Measurements from ENCODE around the gene RAP1GAP.
"Not testable (repeated sequence)": the region's sequence is repeated elsewhere in the genome, so short reads cannot be mapped to it uniquely, and the experiment has no call there.

RAP1GAP gene

GRCh38 chr1:21644348-21644747 lies 24.8 kb downstream of the RAP1GAP start:
- no peak for DNase-seq (ENCODE audit: low read depth)

GRCh38 chr1:21643624-21644023 lies 25.5 kb downstream of the RAP1GAP start:
- DNase-seq (ENCODE audit: low read depth): no peak

GRCh38 chr1:21641967-21642739 lies 27.0 kb downstream of the RAP1GAP start:
- DNase-seq (ENCODE audit: low read depth): no peak

GRCh38 chr1:21641537-21641936 lies 27.6 kb downstream of the RAP1GAP start:
- DNase-seq (ENCODE audit: low read depth): no peak

- DNase-seq (ENCODE audit: low read depth): no peak
Measured at GRCh38 chr1:21641076-21641475, 28.1 kb downstream of the RAP1GAP start.

GRCh38 chr1:21640653-21641052 lies 28.5 kb downstream of the RAP1GAP start:
- DNase-seq (ENCODE audit: low read depth): no peak

GRCh38 chr1:21639594-21640041 lies 29.5 kb downstream of the RAP1GAP start:
- DNase-seq (ENCODE audit: low read depth): no peak

- peak; percentile 20 for DNase-seq (ENCODE audit: low read depth)
Measured at GRCh38 chr1:21638531-21639341, 30.4 kb downstream of the RAP1GAP start.

- no peak for DNase-seq (ENCODE audit: low read depth)
Measured at GRCh38 chr1:21637514-21637913, 31.6 kb downstream of the RAP1GAP start.

- DNase-seq (ENCODE audit: low read depth): no peak
Measured at GRCh38 chr1:21636029-21636428, 33.1 kb downstream of the RAP1GAP start.

- no peak for DNase-seq (ENCODE audit: low read depth)
Measured at GRCh38 chr1:21634806-21635535, 34.2 kb downstream of the RAP1GAP start.

GRCh38 chr1:21633992-21634805 lies 35.0 kb downstream of the RAP1GAP start:
- no peak for DNase-seq (ENCODE audit: low read depth)

- DNase-seq (ENCODE audit: low read depth): no peak
Measured at GRCh38 chr1:21633141-21633755, 35.9 kb downstream of the RAP1GAP start.

- no peak for DNase-seq (ENCODE audit: low read depth)
Measured at GRCh38 chr1:21631944-21632887, 36.9 kb downstream of the RAP1GAP start.

GRCh38 chr1:21631590-21631943 lies 37.6 kb downstream of the RAP1GAP start:
- DNase-seq (ENCODE audit: low read depth): not testable (repeated sequence)

- no peak for DNase-seq (ENCODE audit: low read depth)
Measured at GRCh38 chr1:21630571-21631343, 38.4 kb downstream of the RAP1GAP start.

- DNase-seq (ENCODE audit: low read depth): no peak
Measured at GRCh38 chr1:21629971-21630370, 39.2 kb downstream of the RAP1GAP start.

GRCh38 chr1:21628798-21629393 lies 40.3 kb downstream of the RAP1GAP start:
- DNase-seq (ENCODE audit: low read depth): no peak

- no peak for DNase-seq (ENCODE audit: low read depth)
Measured at GRCh38 chr1:21626921-21627339, 42.2 kb downstream of the RAP1GAP start.
